C4-2B (cell line): ENCODE measurements around the gene MUC5B.

Experiments
- ZFX ChIP-seq: fragments of 450-650 bp; IDR thresholded peaks from 2 replicates; pipeline ENCODE4 v1.6.1; 2017
- TF ChIP-seq, protein P1 (sequence below): fragments of 450-650 bp; conservative IDR thresholded peaks from 2 replicates; pipeline ENCODE4 v1.5.1; 2017; ENCODE audit warnings: mild to moderate bottlenecking

DNA sequence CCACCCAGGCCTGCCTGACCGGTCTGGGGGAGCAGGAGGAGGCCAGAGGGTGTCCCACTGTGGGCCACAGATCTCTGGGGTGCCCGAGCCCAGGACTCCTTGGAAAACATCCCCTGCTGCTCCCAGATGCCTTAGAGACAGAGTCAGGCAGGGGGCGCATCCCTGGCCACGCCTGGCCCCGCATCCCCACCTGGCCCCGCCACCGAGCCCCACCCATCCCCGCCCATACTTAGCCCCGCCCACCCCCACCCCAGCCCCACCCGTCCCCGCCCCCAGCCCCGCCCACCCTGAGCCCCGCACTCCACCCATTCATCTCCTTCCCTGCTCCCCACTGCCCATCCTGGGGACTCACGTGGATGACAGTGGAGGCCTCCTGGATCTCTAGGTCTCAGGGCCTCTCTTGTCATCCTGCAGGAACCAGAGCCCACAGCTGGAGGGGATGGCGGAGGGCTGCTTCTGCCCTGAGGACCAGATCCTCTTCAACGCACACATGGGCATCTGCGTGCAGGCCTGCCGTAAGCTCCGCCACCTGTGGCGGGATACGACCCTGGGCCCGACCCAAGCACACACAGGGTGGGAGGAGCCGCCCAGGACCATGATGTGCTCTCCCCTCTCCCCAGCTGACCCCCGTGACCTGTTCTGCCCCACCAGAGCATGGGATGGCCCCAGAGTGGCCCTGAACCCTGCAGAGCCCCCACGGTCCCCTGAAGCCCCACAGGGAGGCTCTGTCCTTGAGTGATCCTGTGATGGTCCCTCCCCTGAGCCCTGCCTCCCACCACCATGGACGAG is 33.6 kb downstream of the MUC5B start:
- TF ChIP-seq, protein P1, sequence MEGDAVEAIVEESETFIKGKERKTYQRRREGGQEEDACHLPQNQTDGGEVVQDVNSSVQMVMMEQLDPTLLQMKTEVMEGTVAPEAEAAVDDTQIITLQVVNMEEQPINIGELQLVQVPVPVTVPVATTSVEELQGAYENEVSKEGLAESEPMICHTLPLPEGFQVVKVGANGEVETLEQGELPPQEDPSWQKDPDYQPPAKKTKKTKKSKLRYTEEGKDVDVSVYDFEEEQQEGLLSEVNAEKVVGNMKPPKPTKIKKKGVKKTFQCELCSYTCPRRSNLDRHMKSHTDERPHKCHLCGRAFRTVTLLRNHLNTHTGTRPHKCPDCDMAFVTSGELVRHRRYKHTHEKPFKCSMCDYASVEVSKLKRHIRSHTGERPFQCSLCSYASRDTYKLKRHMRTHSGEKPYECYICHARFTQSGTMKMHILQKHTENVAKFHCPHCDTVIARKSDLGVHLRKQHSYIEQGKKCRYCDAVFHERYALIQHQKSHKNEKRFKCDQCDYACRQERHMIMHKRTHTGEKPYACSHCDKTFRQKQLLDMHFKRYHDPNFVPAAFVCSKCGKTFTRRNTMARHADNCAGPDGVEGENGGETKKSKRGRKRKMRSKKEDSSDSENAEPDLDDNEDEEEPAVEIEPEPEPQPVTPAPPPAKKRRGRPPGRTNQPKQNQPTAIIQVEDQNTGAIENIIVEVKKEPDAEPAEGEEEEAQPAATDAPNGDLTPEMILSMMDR, result no peak
- TF ChIP-seq ZFX, result no peak
